A673 (cell line): ENCODE results near the gene PSMB9. TPM values are rescaled to one million over a fixed set of nuclear protein-coding genes. Genes with fewer than 3 reads are reported as not detected.

ENCODE experiments used
- BruUV-seq: library from RNA; stranded (reverse); fragments of 400-500 nt; replicated peaks from 2 replicates; lab custom pipeline; 2021; lab: Mats Ljungman, UMichigan
- CTCF ChIA-PET: fragments of 300-600 bp; sonication (Branson Sonifier 250); formaldehyde crosslinking; loops from one replicate; lab custom pipeline; 2022; ENCODE audit warnings: antibody characterized with exemption; lab: Charles Lee
- POLR2A ChIA-PET: fragments of 300-600 bp; sonication (Branson Sonifier 250); formaldehyde crosslinking; loops from one replicate; lab custom pipeline; 2022; ENCODE audit warnings: antibody characterized with exemption; ENCODE audit not compliant: low non-redundant PET; lab: Charles Lee
- DNase-seq: peaks from one replicate; pipeline ENCODE4 v3.0.0-alpha.2; 2015; ENCODE audit warnings: low spot score
- H3K27ac ChIP-seq: fragments of 200-600 bp; sonication (generic); 2 replicates; pipeline ENCODE4 v1.5.1; 2016; ENCODE audit warnings: mixed run types, low read depth, mild to moderate bottlenecking, mixed read lengths, antibody characterized with exemption, low read length; ENCODE audit not compliant: poor library complexity, severe bottlenecking
- H3K27me3 ChIP-seq: fragments of 200-600 bp; sonication (generic); replicated peaks from 2 replicates; pipeline ENCODE4 v1.6.1; 2017; ENCODE audit warnings: mixed run types, low read depth, mild to moderate bottlenecking, mixed read lengths, antibody characterized with exemption, low read length; ENCODE audit not compliant: insufficient read depth, poor library complexity
- H3K36me3 ChIP-seq: fragments of 200-600 bp; sonication (generic); 2 replicates; pipeline ENCODE4 v1.6.1; 2016; ENCODE audit warnings: mixed run types, mild to moderate bottlenecking, mixed read lengths, antibody characterized with exemption, low read length; ENCODE audit not compliant: insufficient read depth, poor library complexity, severe bottlenecking
- H3K4me1 ChIP-seq: fragments of 200-600 bp; sonication (generic); 2 replicates; pipeline ENCODE4 v1.6.1; 2017; ENCODE audit warnings: mixed run types, mild to moderate bottlenecking, mixed read lengths, antibody characterized with exemption, low read length; ENCODE audit not compliant: insufficient read depth, poor library complexity, severe bottlenecking
- H3K4me3 ChIP-seq: fragments of 200-600 bp; sonication (generic); 2 replicates; pipeline ENCODE4 v1.5.1; 2016; ENCODE audit warnings: low read depth, mixed run types, mild to moderate bottlenecking, mixed read lengths, low read length; ENCODE audit not compliant: poor library complexity, severe bottlenecking
- H3K9me3 ChIP-seq: fragments of 200-600 bp; sonication (generic); 2 replicates; pipeline ENCODE4 v1.6.1; 2016; ENCODE audit warnings: mixed run types, low read depth, mild to moderate bottlenecking, mixed read lengths, antibody characterized with exemption, low read length; ENCODE audit not compliant: poor library complexity, severe bottlenecking
- EZH2 ChIP-seq: fragments of 200-600 bp; sonication (generic); IDR thresholded peaks from 2 replicates; pipeline ENCODE4 v1.6.1; 2017; ENCODE audit warnings: borderline replicate concordance, low read depth, mild to moderate bottlenecking, mixed read lengths, antibody characterized with exemption, low read length; ENCODE audit not compliant: poor library complexity, severe bottlenecking
- intact Hi-C: fragments of 100-400 bp; cut with micrococcal nuclease; formaldehyde crosslinking; loops from one replicate; pipeline ENCODE4 v1.10.0; 2022; ENCODE audit not compliant: unreplicated experiment
- total RNA-seq: library from RNA; stranded (reverse); gene quantifications from 2 replicates; pipeline ENCODE4 v1.2.3, GENCODE V29; 2021
- TF ChIP-seq, protein P1 (sequence below): fragments of 300-800, 200-600 bp; sonication (generic); conservative IDR thresholded peaks from 2 replicates; pipeline ENCODE4 v1.5.1; 2017; ENCODE audit warnings: low read depth, mild to moderate bottlenecking, antibody characterized with exemption, low read length, moderate library complexity, mixed read lengths

PSMB9 gene
- total RNA-seq, 1 experiment from 2014 or later: 6.8 TPM

DNA sequence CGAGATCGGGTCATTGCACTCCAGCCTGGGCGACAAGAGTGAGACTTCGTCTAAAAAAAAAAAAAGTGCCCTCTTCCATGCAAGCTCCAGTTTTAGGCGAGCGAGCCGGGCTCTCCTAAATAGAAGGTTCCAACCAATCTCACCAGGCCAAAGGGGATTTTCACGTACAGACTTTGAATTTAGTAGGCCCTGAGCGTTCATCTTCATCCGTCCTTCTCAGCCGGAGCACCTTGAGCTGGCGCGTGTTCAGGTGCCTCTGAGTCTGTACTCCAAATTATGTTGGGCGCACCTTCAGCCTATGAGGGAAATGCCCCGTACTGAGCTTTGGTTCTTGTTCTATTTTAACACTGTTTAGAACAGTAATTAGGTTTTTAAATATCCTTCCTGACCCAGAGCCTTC lies 14.6 kb upstream of the PSMB9 start:
- POLR2A ChIA-PET: no interaction called here
- H3K27me3 ChIP-seq: no peaks in the 10 kb centered on the region
- DNase-seq: no peak
- no TSS peak for BruUV-seq
- H3K4me1 ChIP-seq: peaks cover 9% of the 10 kb centered on the region
- CTCF ChIA-PET: interaction anchor here (2.1 to 3.1 kb wide), 4 partner anchors 13 to 145 kb away, joined by 10 to 56 read pairs (median 30); partner anchors contain the start of genes PSMB9 and TAP1
- no peak overlapping the region for H3K27ac ChIP-seq
- H3K36me3 ChIP-seq: peaks cover 3% of the 10 kb centered on the region
- TF ChIP-seq EZH2: no peak
- TF ChIP-seq, protein P1, sequence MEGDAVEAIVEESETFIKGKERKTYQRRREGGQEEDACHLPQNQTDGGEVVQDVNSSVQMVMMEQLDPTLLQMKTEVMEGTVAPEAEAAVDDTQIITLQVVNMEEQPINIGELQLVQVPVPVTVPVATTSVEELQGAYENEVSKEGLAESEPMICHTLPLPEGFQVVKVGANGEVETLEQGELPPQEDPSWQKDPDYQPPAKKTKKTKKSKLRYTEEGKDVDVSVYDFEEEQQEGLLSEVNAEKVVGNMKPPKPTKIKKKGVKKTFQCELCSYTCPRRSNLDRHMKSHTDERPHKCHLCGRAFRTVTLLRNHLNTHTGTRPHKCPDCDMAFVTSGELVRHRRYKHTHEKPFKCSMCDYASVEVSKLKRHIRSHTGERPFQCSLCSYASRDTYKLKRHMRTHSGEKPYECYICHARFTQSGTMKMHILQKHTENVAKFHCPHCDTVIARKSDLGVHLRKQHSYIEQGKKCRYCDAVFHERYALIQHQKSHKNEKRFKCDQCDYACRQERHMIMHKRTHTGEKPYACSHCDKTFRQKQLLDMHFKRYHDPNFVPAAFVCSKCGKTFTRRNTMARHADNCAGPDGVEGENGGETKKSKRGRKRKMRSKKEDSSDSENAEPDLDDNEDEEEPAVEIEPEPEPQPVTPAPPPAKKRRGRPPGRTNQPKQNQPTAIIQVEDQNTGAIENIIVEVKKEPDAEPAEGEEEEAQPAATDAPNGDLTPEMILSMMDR: no peak
- H3K4me3 ChIP-seq: no peak overlapping the region
- no peaks in the 10 kb centered on the region for H3K9me3 ChIP-seq
- intact Hi-C loops: no loop called here

DNA sequence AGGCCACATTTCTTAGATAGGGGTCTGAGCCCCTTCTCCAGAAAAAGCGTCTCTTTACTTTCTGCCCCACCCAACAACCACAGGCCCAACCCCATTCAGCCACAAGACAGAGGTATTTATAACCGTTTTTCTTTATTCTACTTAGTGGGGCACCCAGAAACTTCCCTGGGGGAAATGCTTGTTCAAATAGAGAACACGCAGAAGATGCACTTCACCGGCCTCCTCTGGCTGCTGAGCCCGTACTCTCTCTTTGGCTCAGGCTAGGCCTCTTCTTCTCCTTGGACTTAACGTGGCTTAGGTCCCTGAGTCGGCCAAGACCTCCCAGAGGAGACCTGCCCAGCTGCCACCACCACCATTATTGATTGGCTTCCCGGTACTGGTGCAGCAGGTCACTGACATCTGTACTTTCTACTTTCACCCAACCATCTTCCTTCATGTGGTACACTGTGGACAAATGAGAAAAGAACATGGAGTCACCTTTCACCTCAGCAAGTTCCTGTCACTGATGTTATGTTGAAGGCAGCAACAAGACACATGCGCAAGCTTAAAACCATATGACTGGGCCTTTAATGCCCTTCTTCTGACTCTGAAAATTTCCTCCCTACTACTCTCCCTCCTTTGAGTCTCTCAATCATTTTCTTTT lies 13.3 kb upstream of the PSMB9 start:
- CTCF ChIA-PET: no interaction called here
- Histone ChIP-seq H3K27me3 (no peaks in the 10 kb centered on the region), H3K4me1 (peaks cover 9% of the 10 kb centered on the region), H3K27ac (no peak overlapping the region), H3K9me3 (no peaks in the 10 kb centered on the region), H3K36me3 (peaks cover 3% of the 10 kb centered on the region), H3K4me3 (no peak overlapping the region)
- POLR2A ChIA-PET: no interaction called here
- BruUV-seq: no TSS peak
- TF ChIP-seq, protein P1: no peak
- no peak for TF ChIP-seq EZH2
- intact Hi-C loops: no loop called here
- no peak for DNase-seq

DNA sequence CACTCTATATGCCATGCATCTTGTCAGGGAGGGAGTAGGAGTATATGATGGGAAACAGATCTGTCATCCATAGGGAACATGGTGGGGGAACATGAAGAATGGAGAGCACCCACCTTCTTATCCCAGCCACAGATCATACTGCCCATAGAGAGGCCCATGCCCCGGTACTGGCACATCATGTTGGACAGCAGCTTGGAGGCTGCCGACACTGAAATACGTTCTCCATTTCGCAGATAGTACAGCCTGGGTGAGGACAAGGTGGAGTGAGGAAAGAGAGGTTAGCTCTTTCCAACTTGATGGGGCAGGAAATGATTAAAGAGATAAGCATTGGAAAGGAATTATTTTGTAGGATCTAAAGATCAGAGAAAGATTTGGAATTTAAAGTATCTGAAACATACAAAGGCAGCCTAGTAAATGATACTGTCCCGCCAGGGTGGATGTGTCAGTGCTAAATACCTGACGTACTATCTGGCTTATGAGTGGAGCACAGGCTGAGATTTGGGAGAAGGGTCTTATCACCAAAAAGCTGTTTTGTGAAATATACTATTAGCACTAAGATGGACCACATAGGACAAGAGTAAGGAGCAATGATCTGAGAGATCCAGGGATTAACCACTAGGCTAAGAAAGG lies 11.9 kb upstream of the PSMB9 start:
- no peaks in the 10 kb centered on the region for H3K9me3 ChIP-seq
- intact Hi-C loops: no loop called here
- POLR2A ChIA-PET: no interaction called here
- no peaks in the 10 kb centered on the region for H3K27me3 ChIP-seq
- DNase-seq: no peak
- no peak overlapping the region for H3K4me3 ChIP-seq
- peaks cover 3% of the 10 kb centered on the region for H3K36me3 ChIP-seq
- TF ChIP-seq, protein P1: no peak
- no peak for TF ChIP-seq EZH2
- no TSS peak for BruUV-seq
- peaks cover 7% of the 10 kb centered on the region for H3K4me1 ChIP-seq
- H3K27ac ChIP-seq: no peak overlapping the region
- CTCF ChIA-PET: no interaction called here
